ENCODE results near the gene ST7.

Gene ST7

DNA sequence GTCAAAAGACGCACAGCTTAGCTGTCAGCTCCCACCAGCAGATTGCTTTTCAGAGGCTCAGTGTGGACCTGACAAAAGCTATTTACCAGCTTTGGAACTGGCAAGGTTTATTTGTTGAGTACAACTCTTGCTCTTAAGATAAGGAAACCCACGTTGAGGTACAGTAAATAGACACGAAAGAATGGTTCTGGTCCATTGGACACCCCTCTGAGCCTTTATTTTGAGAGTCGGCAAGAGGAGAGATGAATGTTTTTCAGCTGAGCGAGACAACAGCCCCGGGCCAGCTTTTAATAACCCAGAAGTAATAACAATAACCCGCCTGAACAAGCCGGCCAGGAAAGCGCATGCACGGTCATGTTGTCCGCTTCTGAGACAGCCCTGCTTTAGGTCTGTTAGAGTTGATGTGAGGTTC is 320.5 kb downstream of the ST7 start:
- H3K9me3 Mint-ChIP-seq: no peaks in the 10 kb centered on the region
- H3K4me3 Mint-ChIP-seq: no peak overlapping the region
- no peaks in the 10 kb centered on the region for H3K4me1 Mint-ChIP-seq (ENCODE audit: low read depth)
- H3K36me3 Mint-ChIP-seq (ENCODE audit: low read depth): no peaks in the 10 kb centered on the region
- H3K27ac Mint-ChIP-seq: no peak overlapping the region
- peaks cover 14% of the 10 kb centered on the region for H3K27me3 Mint-ChIP-seq

DNA sequence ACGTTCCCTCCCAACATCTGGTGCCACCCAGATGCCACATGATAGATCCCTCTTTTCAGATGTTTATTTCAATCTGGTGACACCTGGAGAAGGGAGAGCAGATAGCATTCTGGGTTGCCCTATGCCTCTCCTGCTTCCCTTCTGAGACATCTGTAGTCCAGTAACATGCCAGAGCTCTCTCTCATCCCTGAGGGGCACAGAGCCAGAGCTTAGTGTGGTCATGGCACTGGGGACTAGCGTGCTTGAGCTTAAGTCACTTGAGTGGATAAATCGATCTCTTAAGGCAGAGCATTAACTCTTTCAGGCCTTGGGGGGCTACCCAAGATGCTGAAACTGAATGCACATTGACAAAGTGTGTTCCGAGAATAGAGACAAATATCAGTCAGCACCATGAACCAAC is 321.6 kb downstream of the ST7 start:
- Mint-ChIP-seq H3K27me3 (peaks cover 14% of the 10 kb centered on the region), H3K4me3 (no peak overlapping the region), H3K9me3 (no peaks in the 10 kb centered on the region), H3K4me1 (ENCODE audit: low read depth) (no peaks in the 10 kb centered on the region), H3K36me3 (ENCODE audit: low read depth) (no peaks in the 10 kb centered on the region), H3K27ac (no peak overlapping the region)

DNA sequence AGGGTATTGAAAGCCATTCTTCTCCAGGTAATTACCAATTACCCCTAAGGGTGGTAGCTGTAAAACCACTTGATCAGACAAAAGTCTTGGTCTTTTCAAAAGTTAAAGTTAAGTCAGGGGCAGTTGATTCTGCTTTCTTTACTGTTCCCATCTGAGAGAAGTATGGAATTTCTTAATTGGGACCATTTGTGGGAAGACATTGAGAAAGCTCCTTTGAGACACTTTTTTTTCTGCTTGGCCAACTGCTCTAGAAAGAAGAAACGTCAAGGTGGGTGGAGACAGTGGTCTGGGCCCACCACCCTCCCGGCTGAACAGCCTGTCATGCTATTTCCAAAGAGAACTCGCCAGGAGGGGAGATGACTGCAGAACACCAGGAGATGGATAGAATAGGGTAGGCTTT is 324.3 kb downstream of the ST7 start:
- no peaks in the 10 kb centered on the region for H3K4me1 Mint-ChIP-seq (ENCODE audit: low read depth)
- no peak overlapping the region for H3K4me3 Mint-ChIP-seq
- H3K9me3 Mint-ChIP-seq: no peaks in the 10 kb centered on the region
- no peaks in the 10 kb centered on the region for H3K36me3 Mint-ChIP-seq (ENCODE audit: low read depth)
- H3K27me3 Mint-ChIP-seq: peaks cover 4% of the 10 kb centered on the region
- H3K27ac Mint-ChIP-seq: no peak overlapping the region

DNA sequence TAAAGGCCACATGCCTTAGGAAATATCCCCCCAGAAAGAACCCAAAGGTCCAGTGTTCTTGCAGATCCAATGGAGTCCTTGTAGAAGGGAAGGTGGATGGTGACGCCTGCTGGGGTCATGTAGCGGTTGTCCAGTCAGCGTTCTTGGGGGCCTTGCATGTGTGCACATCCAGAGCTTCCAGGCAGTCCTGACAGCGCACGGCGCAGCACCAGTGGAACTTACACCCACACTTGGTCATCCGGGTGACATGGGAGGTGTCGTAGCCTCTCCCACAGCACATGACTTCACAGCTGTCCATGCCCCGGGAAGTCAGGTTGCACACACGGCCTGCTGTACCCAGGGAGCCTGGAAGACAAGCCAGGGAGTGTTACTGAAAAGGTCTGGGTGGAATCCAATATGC is 324.7 kb downstream of the ST7 start:
- Mint-ChIP-seq H3K9me3 (no peaks in the 10 kb centered on the region), H3K27me3 (peaks cover 4% of the 10 kb centered on the region), H3K27ac (no peak overlapping the region), H3K4me1 (ENCODE audit: low read depth) (no peaks in the 10 kb centered on the region), H3K4me3 (no peak overlapping the region), H3K36me3 (ENCODE audit: low read depth) (no peaks in the 10 kb centered on the region)

DNA sequence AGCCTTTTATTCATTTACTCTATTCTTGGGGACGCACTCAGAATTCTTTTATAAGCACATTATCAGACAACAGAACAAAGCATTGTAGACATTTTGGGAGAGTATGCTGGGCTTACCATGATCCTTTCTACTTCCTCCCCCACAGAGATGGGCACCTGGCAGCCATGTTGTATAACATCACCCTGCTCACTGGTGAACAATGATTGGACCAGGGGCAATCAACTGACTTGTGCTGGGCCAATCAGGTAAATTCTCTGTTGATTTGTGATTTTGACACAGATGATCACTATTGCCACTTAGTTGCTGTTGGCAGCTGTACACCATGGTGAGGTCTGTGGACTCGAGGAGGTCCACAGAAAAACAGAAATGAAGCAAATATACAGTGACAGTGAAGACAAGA is 325.9 kb downstream of the ST7 start:
- Mint-ChIP-seq H3K4me1 (ENCODE audit: low read depth) (no peaks in the 10 kb centered on the region), H3K36me3 (ENCODE audit: low read depth) (no peaks in the 10 kb centered on the region), H3K27ac (no peak overlapping the region), H3K27me3 (peaks cover 4% of the 10 kb centered on the region), H3K4me3 (no peak overlapping the region), H3K9me3 (no peaks in the 10 kb centered on the region)
